ENCODE measurements around the gene PDAP1. TPM values are rescaled to one million over a fixed set of nuclear protein-coding genes. Genes with fewer than 3 reads are reported as not detected.

Gene PDAP1
- total and polyA plus RNA-seq, 9 of the 15 experiments (the other 6 are each of a cell fraction or from before 2014, with no cell fraction given): 10.2 to 315 (median 129) TPM

- TF ChIP-seq ZNF318 (IDR thresholded peaks at IDR 0.05; ENCODE audit: borderline replicate concordance in 1 of 2, low read depth in 1 of 2) (no peak), SIN3A (IDR thresholded peaks at IDR 0.05; ENCODE audit: borderline replicate concordance in 2 of 2, control insufficient read depth in 1 of 2, low read depth in 2 of 2, low read length in 2 of 2) (peak; percentile 85 to 93; a peak in 2 of 4 replicates), ZNF507 (tag; conservative IDR thresholded peaks at IDR 0.05) (no peak), SNRNP70 (optimal IDR thresholded peaks at IDR 0.05; ENCODE audit: low read depth, low read length) (no peak), NFYB (IDR thresholded peaks at IDR 0.05; ENCODE audit: extremely low read depth, insufficient read length) (no peak), ZNF23 (CRISPR knock-in tag; IDR thresholded peaks at IDR 0.05) (0 out of 2 replicates have a peak, but pooled peaks have one; percentile 63), CEBPB (tag; IDR thresholded peaks at IDR 0.05) (no peak), TBL1XR1 (IDR thresholded peaks at IDR 0.05; ENCODE audit: low read length in 2 of 2) (peak in 1 of 2 experiments; percentile 67; a peak in 1 of 4 replicates), TRIM25 (IDR thresholded peaks at IDR 0.05; ENCODE audit: borderline replicate concordance) (no peak), SAFB2 (IDR thresholded peaks at IDR 0.05; ENCODE audit: borderline replicate concordance, low read depth, low read length, severe bottlenecking) (no peak), ELK3 (CRISPR knock-in tag; IDR thresholded peaks at IDR 0.05) (0 out of 2 replicates have a peak, but pooled peaks have one; percentile 63), THRA (IDR thresholded peaks at IDR 0.05) (no peak), BCL6 (CRISPR knock-in tag; IDR thresholded peaks at IDR 0.05) (no peak)
These were observed 30.4 kb upstream of the PDAP1 start, which contains the start of the genes CPSF4 and PTCD1 (continued) for GRCh38 chr7:99438573-99439480.

Data from K562 (cell line).